Stromal cell of bone marrow (primary cell): ENCODE results near the gene ENG.

ENCODE experiments used
- DNase-seq: peaks from one replicate; pipeline ENCODE4 v3.0.0-alpha.2; 2012; ENCODE audit warnings: low read depth

Gene ENG

DNA sequence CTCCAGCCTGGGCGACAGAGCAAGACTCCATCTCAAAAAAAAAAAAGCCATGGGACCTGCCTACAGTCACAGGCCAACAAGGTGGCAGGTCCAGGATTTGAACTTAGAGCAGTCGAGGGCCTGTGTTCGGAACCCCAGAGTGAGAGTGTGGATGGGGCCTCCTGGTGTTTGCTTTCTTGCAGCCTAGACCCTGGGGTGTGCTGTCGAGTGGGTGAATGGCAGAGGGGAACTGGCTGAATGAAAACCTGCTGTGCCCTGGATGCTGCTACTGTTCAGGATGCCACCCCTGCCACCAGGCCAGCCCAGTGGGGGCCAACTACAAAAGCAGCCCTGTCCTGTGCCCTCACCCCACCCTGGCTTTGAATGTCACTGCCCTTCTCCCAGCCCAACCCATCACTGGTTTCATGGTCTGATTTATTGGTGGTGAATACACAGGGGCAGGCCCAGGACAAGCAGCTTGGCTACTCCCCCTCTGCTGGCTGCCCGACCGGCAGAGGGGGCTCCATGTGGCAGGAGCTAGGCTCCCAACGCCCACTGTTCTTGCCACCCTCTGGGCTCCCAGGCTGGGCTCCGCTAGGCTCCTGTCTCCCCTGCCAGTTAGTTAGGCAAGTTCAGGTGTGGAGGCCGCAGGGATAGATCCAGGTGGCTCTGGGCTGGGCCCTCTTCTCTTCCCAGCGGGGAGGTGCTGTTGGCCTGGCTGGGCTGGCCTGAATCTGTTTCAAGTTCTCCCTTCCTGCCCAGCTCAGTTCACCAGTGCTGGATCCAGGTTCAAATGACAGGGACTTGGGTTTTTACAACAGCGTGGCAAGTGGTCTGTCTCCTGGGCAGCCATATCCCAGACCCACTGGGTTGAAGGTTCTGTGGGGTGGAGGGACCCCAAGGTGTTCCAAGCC lies 39.6 kb downstream of the ENG start:
- DNase-seq: no peak

DNA sequence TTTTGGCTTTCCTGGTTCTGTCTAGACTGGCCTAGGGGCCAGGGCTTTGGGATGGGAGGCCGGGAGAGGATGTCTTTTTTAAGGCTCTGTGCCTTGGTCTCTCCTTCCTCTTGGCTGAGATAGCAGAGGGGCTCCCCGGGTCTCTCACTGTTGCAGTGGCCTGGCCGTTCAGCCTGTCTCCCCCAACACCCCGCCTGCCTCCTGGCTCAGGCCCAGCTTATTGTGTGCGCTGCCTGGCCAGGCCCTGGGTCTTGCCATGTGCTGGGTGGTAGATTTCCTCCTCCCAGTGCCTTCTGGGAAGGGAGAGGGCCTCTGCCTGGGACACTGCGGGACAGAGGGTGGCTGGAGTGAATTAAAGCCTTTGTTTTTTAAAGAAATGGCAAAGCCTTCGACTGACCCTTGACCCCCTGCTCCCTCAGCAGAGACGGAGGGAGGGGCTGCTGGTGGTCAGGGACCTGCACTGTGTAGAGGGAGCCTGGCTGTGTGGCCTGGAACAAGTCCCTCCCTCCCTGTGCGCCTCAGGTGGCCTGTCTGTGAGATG lies 40.7 kb downstream of the ENG start:
- DNase-seq: no peak

DNA sequence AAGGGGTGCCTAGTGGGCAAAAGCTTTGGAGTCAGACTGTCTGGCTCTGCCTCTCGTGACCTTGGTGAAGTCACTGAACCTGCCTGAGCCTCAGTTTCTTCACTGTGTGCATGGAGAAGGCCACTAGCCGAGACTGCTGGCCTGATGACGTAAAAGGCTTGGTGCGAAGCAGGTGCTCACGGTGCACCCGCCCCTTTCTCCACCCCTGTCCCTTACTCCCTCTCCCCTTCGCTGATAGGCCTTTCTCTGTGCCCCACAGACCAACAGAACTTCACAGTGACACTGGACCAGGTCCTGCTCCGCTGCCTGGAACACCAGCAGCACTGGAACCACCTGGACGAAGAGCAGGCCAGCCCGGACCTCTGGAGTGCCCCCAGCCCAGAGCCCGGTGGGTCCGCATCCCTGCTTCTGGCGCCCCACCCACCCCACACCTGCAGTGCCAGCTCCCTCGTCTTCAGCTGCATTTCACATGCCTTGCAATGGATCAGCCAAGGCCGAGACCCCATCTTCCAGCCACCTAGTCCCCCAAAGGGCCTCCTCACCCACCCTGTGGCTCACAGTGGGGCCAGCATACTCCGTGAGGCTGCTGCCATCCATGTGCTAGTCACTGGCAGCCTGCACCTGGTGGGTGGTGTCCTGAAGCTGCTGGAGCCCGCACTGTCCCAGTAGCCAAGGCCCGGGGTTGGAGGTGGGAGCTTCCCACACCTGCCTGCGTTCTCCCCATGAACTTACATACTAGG lies 41.4 kb downstream of the ENG start:
- no peak for DNase-seq

DNA sequence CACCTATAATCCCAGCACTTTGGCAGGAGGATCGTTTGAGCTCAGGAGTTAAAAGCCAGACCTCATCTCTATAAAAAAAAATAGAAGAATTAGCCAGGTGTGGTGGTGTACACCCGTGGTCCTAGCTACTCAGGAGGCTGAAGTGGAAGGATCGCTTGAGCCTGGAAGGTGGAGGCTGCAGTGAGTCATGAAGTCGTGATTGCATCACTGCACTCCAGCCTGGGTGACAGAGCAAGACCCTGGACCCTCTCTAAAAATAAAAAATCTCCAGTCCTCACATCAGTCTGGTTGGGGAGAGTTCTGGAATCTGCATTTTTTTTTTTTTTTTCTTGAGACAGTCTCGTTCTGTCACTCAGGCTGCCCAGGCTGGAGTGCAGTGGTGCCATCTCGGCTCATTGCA lies 42.4 kb downstream of the ENG start:
- no peak for DNase-seq

DNA sequence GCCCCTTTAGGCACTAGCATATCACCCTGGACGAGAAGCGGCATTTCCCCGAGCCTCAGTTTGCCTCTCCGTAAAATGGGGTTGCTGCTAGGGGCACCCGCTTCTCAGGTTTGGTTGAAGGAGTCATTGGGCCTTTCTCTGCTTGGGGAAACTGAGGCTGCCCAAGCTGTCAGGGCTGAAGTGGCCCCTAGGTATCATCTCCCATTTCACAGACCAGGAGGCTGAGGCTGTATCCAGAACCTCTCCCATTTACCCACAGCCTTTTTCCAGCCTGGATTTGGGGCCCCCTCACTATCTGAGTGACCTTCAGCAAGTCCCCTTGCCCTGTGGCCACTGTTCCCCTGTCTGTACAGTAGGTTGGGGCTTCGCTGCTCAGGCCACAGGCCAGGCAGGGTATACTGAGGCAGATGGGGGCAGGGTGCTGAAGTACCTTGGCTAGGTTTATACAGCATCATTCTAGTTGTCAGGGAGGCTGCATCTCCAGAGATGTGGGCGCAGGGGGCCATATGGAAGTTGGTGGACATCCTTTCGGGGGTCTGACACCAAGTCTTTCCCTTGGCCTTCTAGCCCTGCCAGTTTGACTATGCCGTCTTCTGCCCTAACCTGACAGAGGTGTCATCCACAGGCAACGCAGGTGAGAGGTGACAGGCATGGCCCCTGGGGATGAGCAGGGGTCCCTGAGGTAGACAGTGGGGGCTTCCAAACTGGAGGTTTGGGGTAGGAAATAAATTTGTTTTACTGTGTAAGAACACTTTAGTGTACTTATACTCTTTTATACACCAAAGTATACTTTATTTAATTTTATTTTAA lies 43.9 kb downstream of the ENG start:
- no peak for DNase-seq

DNA sequence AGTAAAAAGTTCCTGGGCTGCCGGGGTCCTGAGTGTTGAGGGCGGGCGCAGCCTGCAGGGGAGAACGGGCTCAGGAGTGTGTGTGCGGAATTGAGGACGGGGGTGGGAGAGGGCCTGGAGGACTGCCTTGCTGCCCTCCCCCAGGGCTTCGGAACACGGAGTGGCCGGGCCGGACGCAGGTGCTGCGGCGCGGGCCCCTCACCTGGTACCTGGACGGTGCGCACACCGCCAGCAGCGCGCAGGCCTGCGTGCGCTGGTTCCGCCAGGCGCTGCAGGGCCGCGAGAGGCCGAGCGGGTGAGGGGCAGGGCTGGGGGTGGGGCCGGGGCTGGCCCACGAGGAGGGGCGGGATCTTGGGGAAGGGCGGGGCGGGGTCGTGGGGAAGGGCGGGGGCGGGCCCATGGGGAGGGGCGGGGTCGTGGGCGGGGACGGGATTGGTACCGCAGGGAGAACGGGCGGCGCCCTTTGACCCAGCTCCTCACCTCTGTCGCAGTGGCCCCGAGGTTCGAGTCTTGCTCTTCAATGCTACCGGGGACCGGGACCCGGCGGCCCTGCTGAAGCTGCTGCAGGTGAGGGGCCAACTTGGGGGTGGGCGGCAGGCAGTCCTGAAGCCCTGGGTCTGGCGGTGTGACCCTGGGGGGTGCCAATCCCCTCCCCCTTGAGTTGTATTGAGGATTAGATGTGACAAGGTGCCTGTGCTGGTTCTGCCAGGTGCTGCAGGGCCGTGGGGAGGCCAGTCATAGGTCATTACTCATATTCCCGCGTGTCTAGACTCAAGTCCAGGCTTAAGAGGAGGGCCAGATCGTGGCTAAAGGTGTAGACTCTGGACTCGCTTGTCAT lies 44.7 kb downstream of the ENG start:
- no peak for DNase-seq

DNA sequence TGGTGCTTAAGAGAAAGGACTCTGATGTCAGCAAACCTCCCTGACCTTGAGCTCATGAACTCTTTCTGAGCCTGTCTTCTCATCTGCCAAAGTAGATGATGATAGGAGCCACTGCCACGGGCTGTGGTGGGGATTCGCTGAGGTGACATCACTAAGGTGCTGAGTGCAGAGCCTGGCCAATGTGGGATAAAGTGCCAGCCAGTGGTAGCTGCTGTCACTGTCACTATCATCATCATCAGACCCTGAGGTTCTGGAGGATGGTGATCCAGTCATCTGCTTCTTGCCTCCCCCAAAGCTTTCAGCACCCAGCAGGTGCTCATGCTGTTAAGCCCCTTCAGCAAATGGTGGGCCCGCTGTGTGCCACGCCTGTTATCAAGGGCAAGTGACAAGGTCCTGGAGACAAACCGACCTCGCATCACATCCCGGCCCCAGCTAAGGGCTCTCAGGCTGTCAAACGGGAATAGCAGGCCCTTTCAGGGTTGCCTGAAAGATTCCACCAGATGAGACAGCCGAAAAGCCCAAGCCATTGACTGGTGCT lies 45.4 kb downstream of the ENG start:
- no peak for DNase-seq

DNA sequence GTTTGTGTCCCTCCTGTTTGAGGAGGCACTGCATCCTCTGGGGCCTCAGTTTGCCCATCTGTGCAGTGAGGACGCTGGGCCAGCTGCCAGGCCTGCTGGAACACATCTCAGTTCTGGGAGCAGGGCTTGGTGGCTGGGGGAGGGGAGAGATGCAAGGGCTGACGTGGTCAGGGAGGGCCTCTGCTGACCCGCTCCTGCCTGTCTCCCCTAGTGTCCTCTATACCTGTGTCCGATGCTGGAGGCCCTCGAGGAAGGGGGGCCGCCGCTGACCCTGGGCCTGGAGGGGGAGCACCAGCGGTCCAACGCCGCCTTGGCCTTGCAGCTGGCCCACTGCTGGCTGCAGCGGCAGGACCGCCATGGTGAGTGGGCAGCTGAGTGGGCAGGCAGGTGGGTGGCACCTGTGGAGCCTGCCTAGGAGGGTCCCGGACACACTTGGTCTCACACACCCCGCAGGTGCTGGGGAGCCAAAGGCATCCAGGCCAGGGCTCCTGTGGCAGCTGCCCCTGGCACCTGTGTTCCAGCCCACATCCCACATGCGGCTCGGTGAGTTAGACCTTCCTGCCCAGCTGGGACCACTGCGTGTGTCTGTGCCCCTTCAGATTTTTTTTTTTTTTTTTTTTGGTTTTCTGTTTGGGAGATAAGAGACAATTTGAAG lies 46.0 kb downstream of the ENG start:
- DNase-seq: no peak

DNA sequence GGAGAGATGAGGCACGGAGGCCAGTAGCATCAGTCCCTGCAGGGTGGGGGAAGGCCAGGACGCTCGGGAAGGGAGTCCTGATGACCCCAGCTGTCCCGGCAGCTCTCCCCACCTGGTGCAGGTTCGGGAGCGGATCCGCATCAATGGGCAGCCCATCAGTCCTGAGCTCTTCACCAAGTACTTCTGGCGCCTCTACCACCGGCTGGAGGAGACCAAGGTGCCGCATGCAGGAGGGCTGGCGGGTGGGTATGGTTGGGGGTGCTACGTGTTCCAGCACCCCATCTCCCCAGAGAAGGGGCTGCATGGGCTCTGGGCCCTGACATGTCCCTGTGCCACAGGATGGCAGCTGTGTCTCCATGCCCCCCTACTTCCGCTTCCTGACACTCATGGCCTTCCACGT lies 47.6 kb downstream of the ENG start:
- DNase-seq: no peak

DNA sequence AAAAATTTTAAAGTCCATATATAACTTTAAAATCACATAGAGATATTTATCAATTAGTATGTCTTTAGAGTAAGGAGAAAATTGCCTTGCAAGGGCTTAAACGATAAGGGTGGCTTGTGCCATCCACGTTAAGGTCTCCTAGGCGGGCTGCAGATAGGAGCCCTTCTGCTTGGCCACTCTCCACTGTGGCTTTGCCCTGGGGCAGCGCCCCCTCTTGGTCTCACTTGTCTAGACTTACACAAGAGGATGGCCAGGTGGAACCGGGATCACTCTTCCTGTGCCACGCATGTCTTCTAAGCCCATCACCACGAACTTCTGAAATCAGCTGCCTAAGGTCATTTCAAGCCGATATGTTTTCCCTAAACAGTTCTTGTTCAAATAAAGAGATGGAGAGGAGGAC lies 48.8 kb downstream of the ENG start:
- DNase-seq: no peak

DNA sequence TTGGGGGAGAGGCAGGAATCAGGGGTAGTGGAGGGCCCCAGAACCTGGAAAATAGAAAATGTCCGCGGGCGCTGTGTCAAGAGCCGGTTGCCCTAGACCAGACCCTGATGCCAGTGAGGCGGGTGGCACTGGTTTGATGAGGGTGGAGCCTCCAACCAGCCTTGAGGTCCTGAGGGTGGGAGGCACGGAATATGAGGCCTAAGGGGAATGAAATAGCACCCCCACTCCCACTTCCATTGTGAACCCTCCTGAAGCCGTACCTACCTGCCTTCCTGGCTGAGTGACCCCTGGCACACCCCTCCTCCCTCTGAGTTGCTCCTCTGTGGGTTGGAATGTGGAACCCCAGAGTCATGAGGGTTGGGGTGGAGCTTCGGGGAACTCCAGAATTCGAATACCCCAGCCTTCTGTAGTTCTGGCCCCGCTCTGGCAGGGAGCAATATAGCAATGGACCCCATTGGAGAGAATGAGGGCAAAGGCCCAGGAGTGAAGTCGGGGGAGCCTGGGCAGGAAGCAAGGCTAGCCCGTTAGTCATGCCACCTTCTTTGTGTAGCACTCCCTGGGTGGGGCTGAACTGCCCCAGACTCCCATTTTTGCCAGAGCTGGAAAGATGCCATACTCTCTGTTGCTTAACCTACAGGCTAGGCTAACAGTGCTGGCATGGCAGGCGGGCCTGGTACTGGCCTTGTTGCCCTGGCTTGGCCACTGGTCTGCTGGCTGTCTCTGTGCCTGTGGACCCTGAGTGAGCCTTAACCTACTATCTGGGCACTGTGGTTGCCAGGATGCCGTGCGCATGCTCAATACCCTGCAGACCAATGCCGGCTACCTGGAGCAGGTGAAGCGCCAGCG lies 50.7 kb downstream of the ENG start:
- peak; percentile 33 for DNase-seq

DNA sequence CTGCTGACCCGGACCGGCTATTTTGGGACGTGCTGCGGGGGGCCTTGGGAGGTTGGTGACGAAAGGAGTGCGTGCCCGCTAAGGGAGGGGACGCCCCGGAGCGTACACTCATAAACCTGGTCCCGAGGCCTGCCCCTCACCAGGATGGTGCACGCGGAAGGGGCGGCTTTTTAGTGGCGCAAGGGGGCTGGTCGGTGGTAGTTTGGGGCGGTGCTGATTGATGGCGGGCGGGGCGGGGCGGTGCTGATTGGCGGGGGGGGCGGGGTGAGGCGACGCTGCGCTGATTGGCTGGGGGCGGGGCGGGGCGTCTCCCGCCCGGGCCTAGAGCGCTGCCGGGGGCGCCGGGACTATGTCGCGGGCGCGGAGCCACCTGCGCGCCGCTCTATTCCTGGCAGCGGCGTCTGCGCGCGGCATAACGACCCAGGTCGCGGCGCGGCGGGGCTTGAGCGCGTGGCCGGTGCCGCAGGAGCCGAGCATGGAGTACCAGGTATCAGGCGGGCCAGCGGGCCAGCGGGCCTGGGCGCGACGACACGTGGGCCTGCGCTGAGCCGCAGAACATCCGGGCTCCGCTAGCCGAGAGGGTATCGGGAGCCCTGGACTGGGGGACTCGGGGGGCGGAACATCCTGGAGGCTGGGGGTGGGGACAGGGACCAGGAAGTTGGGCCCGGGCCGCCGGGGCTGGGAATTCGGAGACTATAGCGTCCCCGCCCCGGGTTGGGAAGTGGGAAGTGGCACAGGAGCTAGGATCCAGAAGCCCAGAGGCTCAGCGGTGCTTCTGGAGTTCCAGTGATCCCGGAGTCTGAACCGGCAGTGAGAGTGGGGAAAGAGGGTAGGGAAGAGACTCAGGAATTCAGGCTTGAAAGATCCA lies 51.6 kb downstream of the ENG start, which contains the start of gene FPGS:
TSS of gene FPGS (plus strand) at position 307 of the 868 bp plus-strand sequence. CDS start at position 350, 43 bp downstream.
- DNase-seq: peak; percentile 78

DNA sequence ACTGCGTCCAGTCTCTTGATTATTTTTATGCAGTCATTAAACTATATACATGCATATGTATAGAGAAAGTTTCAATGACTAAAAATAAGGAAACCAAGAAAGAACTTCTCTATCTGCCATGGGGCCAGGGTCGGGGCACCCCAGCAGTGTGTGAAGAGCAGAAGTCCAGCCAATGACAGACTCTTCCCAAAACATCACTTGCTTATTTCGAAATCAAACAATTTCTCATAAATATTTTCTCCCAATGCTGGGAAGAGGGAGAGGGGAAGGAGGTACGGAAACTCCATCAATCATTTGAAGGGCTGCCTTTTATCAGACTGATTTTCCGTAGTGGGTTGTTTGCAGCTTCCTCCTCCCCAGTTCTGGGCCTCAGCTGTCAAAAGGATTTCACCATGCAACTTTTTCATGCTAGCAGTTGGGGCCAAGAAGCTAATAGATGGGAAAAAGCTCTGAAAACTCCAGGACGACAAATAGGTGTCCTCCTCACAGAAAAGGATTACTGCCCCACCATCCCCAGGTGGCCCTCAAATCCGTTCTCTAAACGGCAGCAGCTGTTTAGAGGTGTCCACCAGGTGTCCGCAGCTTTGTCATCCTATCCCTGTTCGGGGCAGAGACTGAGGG lies 52.4 kb downstream of the ENG start:
- DNase-seq: peak; percentile 31

DNA sequence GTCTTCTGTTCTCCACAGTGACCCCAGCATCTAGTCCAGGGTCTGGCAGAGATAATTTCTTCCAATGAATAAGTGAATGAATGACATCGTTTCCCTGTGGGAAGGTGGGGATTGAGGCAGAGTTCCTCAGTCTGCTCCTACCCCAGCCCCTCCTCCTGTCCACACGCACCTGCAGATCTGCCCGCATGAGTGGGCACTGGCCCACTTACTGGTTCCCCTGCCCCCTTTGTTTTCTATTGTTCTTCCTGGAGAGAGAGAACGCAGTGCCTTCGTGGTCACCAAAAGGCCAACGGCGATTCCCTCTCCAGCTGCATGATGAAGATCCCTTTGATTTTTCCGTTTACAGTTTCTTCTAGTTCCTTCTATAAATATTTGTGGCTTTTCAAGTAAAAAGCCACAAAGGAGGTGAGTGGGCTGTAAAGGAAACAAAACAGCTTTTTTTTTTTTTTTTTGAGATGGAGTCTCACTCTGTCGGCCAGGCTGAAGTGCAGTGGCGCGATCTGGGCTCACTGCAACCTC lies 57.5 kb downstream of the ENG start:
- DNase-seq: no peak

DNA sequence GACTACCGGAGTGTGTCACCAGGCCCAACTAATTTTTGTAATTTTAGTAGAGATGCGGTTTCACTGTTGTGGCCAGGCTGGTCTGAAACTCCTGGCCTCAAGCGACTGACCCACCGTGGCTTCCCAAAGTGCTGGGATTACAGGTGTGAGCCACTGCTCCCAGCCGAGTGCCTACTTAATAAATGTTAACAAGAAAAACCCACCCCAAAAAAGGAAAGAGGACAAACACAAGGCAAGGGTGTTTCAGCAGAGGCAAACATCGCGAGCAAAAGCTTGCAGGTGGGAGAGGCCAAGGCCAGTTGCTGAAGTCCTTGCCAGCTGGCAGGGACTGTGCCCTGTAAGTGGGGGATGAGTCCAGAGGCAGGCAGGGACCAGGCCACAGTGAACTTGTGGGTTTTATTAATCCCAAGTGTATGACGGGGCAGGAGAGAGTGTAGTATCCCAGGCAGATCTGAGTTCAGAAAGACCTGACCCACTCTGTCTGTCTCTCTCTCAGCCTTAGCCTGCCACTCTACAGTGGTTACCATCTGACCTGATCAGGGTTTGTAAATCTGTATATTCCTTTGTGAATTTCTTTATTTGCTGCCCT lies 58.1 kb downstream of the ENG start:
- no peak for DNase-seq

DNA sequence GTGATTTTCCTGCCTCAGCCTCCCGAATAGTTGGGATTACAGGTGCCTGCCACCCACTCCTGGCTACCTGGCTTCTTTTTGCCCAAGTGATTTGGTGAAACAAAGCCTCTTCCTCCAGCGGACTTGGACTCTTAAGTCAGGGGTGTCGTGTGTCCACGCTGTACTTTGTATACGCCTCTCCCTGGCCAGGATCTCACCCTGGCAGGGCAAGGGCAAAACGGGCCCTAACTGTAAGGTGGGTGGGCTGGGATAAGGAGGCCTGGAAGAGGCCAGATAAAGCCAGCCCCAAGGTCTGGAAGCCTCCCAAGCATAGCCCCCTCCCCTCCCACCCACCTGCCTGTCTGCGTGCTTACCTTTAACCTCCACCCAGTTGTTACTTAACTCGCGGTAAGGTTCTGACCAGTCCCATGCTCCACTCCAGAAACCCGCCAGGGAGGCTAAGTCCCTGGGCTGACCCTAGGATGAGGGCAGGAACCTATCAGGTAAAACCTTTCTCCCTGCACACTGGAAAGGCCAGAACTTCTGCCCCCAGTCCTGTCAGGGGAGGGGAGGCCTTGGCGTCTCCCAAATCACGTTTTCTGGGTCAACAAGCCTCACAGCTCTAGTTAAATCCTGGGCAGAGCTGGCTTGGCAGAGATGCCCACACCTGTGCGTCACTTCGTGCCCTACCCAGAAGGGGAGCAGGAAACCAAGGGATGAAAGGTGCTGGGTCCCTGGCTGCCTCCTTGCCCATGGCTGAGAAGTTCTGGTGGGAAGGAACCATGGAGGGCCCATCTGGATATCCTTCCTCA lies 60.3 kb downstream of the ENG start:
- DNase-seq: no peak
